AG09309 (cell line): Measurements from ENCODE around the gene ARHGAP1.
"Not testable (repeated sequence)": the region's sequence is repeated elsewhere in the genome, so short reads cannot be mapped to it uniquely, and the experiment has no call there.

ENCODE experiments used
- DNase-seq: peaks from one replicate; pipeline ENCODE4 v3.0.0-alpha.2; 2010; ENCODE audit warnings: low read depth
- H3K4me3 ChIP-seq: 2 replicates; pipeline ENCODE4 v1.5.1; 2011; ENCODE audit warnings: mild to moderate bottlenecking, low read depth, low read length, moderate library complexity; ENCODE audit not compliant: control insufficient read depth
- TF ChIP-seq, protein P1 (sequence below): IDR thresholded peaks from 2 replicates; pipeline ENCODE4 v1.5.1; 2011; ENCODE audit warnings: mild to moderate bottlenecking, low read depth, low read length, inconsistent platforms; ENCODE audit not compliant: insufficient read depth, control insufficient read depth; ENCODE audit errors: missing control alignments

ARHGAP1 gene

DNA sequence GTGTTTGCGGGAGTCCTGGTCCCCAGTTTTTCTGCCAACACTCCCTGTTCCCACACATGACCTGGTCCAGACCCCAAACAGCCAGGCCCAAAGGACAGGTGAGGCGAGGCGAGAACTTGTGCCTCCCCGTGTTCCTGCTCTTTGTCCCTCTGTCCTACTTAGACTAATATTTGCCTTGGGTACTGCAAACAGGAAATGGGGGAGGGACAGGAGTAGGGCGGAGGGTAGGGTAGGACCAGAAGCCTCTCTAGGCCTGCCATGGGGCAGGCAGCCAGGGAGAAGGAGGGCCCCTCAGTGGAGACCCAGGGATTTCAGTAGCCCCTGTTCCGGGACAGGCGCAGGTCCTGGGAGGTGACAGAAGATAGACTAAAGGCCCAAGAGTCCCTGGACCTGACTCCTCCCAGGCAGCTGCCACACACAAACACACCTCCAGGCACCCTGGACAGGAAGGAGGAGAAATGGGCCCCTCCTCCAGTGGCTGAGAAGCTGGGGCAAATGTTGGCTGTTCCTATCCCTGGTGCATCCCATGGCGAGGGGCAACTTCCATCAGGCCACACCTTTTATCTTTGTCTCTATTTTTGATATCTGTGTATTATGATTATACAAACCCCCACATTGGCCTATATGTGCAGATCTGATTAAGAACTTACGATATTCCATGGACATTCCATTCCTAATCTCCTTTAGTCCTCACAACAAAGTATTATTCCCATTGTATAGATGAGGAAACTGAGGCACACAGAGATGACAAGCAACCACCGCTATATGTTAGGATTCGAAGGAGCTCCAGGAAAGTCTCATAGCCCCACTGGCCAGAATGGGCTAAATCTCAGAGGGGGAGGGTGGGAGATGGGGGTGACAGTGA is 18.0 kb upstream of the ARHGAP1 start:
- DNase-seq: no peak
- TF ChIP-seq, protein P1, sequence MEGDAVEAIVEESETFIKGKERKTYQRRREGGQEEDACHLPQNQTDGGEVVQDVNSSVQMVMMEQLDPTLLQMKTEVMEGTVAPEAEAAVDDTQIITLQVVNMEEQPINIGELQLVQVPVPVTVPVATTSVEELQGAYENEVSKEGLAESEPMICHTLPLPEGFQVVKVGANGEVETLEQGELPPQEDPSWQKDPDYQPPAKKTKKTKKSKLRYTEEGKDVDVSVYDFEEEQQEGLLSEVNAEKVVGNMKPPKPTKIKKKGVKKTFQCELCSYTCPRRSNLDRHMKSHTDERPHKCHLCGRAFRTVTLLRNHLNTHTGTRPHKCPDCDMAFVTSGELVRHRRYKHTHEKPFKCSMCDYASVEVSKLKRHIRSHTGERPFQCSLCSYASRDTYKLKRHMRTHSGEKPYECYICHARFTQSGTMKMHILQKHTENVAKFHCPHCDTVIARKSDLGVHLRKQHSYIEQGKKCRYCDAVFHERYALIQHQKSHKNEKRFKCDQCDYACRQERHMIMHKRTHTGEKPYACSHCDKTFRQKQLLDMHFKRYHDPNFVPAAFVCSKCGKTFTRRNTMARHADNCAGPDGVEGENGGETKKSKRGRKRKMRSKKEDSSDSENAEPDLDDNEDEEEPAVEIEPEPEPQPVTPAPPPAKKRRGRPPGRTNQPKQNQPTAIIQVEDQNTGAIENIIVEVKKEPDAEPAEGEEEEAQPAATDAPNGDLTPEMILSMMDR: no peak
- H3K4me3 ChIP-seq: no peak overlapping the region

DNA sequence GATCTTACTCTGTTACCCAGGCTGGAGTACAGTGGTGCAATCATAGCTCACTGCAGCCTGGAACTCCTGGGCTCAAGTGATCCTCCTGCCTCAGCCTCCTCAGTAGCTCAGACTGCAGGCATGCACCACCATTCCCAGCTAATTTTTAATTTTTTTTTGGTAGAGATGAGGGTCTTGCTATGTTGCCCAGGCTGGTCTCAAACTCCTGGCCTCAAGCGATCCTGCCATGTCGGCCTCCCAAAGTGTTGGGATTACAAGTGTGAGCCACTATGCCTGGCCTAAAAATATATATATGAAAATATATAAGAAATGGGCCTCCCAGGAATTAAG is 17.4 kb upstream of the ARHGAP1 start:
- not testable (repeated sequence) for DNase-seq, H3K4me3 ChIP-seq

DNA sequence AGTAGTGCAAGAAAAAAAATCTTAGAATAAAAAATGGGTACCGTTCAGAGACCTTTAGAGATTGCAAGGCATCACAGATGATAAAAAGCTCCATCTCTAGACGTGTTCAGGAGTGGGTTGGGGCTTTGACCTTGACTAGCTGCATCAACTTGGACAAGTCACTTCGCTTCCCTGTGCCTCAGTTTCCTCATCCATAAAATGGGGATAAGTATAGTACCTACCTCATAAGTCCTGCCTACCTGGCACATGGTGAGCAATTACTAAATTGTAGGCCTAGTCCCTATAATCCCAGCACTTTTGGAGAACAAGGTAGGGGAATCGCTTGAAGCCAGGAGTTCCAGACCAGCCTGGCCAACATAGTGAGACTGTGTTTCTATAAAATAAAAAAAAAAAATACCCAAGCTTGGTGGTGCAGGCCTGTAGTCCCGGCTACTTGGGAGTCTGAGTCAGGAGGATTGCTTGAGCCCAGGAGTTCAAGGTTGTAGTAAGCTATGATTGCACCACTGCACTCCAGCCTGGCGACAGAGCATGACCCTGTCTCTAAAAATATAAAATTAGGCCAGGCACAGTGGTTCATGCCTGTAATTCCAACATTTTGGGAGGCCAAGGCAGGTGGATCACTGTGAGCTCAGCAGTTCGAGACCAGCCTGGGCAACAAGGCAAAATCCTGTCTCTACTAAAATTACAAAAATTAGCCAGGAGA is 12.6 kb upstream of the ARHGAP1 start:
- TF ChIP-seq, protein P1: no peak
- no peak overlapping the region for H3K4me3 ChIP-seq
- no peak for DNase-seq

DNA sequence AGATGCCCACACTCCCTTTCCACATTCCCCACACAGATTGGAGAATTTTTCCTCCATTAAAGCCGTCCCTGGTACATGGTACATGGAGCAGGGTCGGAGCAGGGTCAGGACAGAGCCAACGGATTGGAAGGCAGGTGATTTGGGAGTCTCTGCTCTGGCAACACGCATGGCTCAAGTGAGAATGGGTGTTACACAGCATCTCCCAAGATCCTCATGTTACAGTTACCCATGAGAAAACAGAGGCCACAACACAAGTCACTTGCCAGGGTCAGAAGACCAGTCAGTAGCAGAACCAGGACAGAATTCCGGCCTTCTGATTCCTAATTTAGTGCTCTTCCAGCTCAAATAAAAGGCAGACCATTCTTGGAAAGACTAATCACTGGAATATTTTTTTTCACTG is 10.9 kb upstream of the ARHGAP1 start:
- H3K4me3 ChIP-seq: no peak overlapping the region
- no peak for DNase-seq
- TF ChIP-seq, protein P1: no peak

DNA sequence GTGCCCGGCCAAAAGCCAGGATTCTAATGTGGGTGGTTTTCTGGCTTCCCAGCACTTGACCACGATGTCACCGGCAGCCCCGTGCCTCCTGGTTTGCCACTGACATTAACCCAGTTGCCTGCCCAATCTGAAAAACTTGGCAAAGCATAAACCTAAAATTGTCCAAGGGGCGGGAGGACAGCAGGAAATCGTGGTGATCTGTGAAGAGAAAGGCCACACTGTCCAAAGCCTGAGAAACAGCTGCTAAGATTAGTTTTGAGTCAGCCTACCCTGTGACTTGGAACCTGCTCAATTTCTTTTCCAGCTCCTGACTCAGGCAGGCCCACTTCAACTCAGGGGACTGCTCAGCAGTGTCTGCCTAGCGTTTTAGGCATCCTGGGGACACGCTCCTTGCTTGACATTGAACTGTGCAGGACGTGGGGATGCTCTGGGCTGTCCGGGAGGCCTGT is 10.4 kb upstream of the ARHGAP1 start:
- peak; percentile 85 for DNase-seq
- TF ChIP-seq, protein P1: no peak
- no peak overlapping the region for H3K4me3 ChIP-seq

DNA sequence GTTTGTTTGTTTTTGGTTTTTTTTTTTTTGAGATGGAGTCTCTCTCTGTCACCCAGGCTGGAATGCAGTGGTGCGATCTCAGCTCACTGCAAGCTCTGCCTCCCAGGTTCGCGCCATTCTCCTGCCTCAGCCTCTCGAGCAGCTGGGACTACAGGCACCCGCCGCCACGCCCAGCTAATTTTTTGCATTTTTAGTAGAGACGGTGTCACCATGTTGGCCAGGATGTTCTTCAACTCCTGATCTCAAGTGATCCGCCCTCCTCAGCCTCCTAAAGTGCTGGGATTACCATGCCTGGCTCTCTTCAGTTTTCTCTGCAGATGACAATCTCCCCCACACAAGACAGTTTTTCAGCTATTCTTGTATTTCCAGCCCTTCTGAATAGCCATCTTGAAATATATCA is 8.9 kb upstream of the ARHGAP1 start:
- not testable (repeated sequence) for DNase-seq, H3K4me3 ChIP-seq

DNA sequence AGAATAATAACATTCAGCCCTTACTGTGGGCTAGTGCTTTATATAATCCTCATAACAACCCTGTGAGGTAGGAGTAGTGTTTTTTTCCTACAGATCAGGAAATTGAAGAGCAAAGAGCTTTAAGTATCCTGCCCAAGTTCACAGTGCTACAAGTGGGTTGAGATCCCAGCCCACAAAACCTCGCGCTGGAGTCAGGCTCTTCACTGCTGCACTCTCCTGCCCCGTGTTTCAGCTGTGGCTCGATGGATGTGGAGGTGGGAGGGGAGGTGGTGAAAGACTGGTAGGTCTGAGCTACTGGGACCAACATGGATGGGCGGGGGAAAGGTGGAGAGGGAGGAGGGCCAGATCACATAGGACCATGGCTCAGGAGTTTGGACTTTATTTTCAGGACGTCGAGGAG is 6.5 kb upstream of the ARHGAP1 start:
- TF ChIP-seq, protein P1: no peak
- DNase-seq: no peak
- H3K4me3 ChIP-seq: no peak overlapping the region
